HEK293T (cell line): Measurements from ENCODE around the gene GRM4.
"Not testable (repeated sequence)": the region's sequence is repeated elsewhere in the genome, so short reads cannot be mapped to it uniquely, and the experiment has no call there.

Experiments used
- CTCF ChIA-PET: fragments of 350-600 bp; formaldehyde crosslinking; extraction: SDS; loops from one replicate; lab custom pipeline; 2021; ENCODE audit warnings: antibody characterized with exemption, inconsistent platforms; lab: Yijun Ruan, JAX
- POLR2A ChIA-PET: fragments of 350-600 bp; formaldehyde crosslinking; extraction: SDS; loops from one replicate; lab custom pipeline; 2020; ENCODE audit warnings: antibody characterized with exemption, inconsistent platforms; lab: Yijun Ruan, JAX
- DNase-seq: peaks from one replicate; pipeline ENCODE4 v3.0.0; 2012; ENCODE audit warnings: mixed read lengths; ENCODE audit errors: extremely low spot score
- ARNT ChIP-seq: fragments of 450-650 bp; IDR thresholded peaks from 2 replicates; pipeline ENCODE4 v1.6.1; 2017; ENCODE audit warnings: mild to moderate bottlenecking
- BHLHE40 ChIP-seq: fragments of 450-650 bp; IDR thresholded peaks from 2 replicates; pipeline ENCODE4 v1.6.1; 2016; ENCODE audit warnings: mild to moderate bottlenecking, moderate library complexity, borderline replicate concordance
- CTBP1 ChIP-seq: fragments of 450-650 bp; IDR thresholded peaks from 2 replicates; pipeline ENCODE4 v1.6.1; 2016; ENCODE audit warnings: borderline replicate concordance
- ELF4 ChIP-seq: fragments of 450-650 bp; IDR thresholded peaks from 2 replicates; pipeline ENCODE4 v1.6.1; 2017; ENCODE audit warnings: antibody characterized with exemption
- FOXA1 ChIP-seq: fragments of 450-650 bp; IDR thresholded peaks from 2 replicates; pipeline ENCODE4 v1.6.1; 2016; ENCODE audit warnings: mild to moderate bottlenecking
- FOXK2 ChIP-seq: fragments of 450-650 bp; IDR thresholded peaks from 2 replicates; pipeline ENCODE4 v1.6.1; 2016; ENCODE audit warnings: mild to moderate bottlenecking
- FOXM1 ChIP-seq: fragments of 450-650 bp; IDR thresholded peaks from 2 replicates; pipeline ENCODE4 v1.6.1; 2017; ENCODE audit warnings: mild to moderate bottlenecking, borderline replicate concordance
- HDGF ChIP-seq: fragments of 450-650 bp; IDR thresholded peaks from 2 replicates; pipeline ENCODE4 v1.6.1; 2017; ENCODE audit warnings: antibody characterized with exemption, borderline replicate concordance
- L3MBTL2 ChIP-seq: fragments of 450-650 bp; conservative IDR thresholded peaks from 2 replicates; pipeline ENCODE4 v1.6.1; 2016; ENCODE audit warnings: mild to moderate bottlenecking
- LEF1 ChIP-seq: fragments of 450-650 bp; IDR thresholded peaks from 2 replicates; pipeline ENCODE4 v1.6.1; 2017; ENCODE audit warnings: mild to moderate bottlenecking, borderline replicate concordance
- NFRKB ChIP-seq: fragments of 450-650 bp; IDR thresholded peaks from 2 replicates; pipeline ENCODE4 v1.6.1; 2016; ENCODE audit warnings: mild to moderate bottlenecking, moderate library complexity
- PKNOX1 ChIP-seq: fragments of 450-650 bp; IDR thresholded peaks from 2 replicates; pipeline ENCODE4 v1.6.1; 2016
- SP1 ChIP-seq: fragments of 450-650 bp; IDR thresholded peaks from 2 replicates; pipeline ENCODE4 v1.6.1; 2017
- SUZ12 ChIP-seq: fragments of 450-650 bp; IDR thresholded peaks from 2 replicates; pipeline ENCODE4 v1.6.1; 2016; ENCODE audit warnings: mild to moderate bottlenecking
- TARDBP ChIP-seq: fragments of 450-650 bp; IDR thresholded peaks from 2 replicates; pipeline ENCODE4 v1.6.1; 2016
- ZNF384 ChIP-seq: fragments of 450-650 bp; IDR thresholded peaks from 2 replicates; pipeline ENCODE4 v1.6.1; 2016

The GRM4 gene

GRCh38 chr6:34045771-34046170, 100.1 kb downstream of the GRM4 start:
- TF ChIP-seq SP1 (no peak), ARNT (no peak)
- CTCF ChIA-PET, result interaction anchor here (1.9 kb wide), 1 partner anchor 9 kb away, joined by 10 read pairs; no protein-coding TSS in a partner anchor
- DNase-seq, result no peak
- POLR2A ChIA-PET, result no interaction called here

- POLR2A ChIA-PET, result no interaction called here
- TF ChIP-seq ZNF384 (no peak), HDGF (no peak), L3MBTL2 (no peak), FOXK2 (no peak), ELF4 (no peak), NFRKB (no peak), TARDBP (no peak), FOXA1 (no peak), BHLHE40 (no peak), FOXM1 (no peak), PKNOX1 (no peak), ARNT (no peak), SUZ12 (no peak), SP1 (no peak)
Measured at GRCh38 chr6:34044945-34045595, 100.8 kb downstream of the GRM4 start.

GRCh38 chr6:34043359-34043758, 102.5 kb downstream of the GRM4 start:
- TF ChIP-seq HDGF, result no peak
- TF ChIP-seq NFRKB, result no peak
- TF ChIP-seq ARNT, result no peak
- TF ChIP-seq TARDBP, result no peak
- no peak for TF ChIP-seq FOXA1
- no peak for TF ChIP-seq L3MBTL2
- no peak for TF ChIP-seq LEF1
- no peak for TF ChIP-seq SP1
- no peak for TF ChIP-seq ELF4
- no peak for TF ChIP-seq BHLHE40
- no peak for TF ChIP-seq FOXK2
- TF ChIP-seq SUZ12, result no peak
- no peak for TF ChIP-seq CTBP1
- TF ChIP-seq PKNOX1, result no peak
- TF ChIP-seq ZNF384, result no peak
- TF ChIP-seq FOXM1, result no peak
- CTCF ChIA-PET, result interaction anchor here (0.6 to 1.1 kb wide), 2 partner anchors 16 to 182 kb away, joined by 3 to 4 read pairs; no protein-coding TSS in a partner anchor
- POLR2A ChIA-PET, result no interaction called here
- no peak for DNase-seq

More at GRCh38 chr6:34044945-34045595, 100.8 kb downstream of the GRM4 start:
- CTCF ChIA-PET, result interaction anchor here (1.9 kb wide), 1 partner anchor 10 kb away, joined by 10 read pairs; no protein-coding TSS in a partner anchor
- no peak for DNase-seq

GRCh38 chr6:34041998-34042397, 103.9 kb downstream of the GRM4 start:
- POLR2A ChIA-PET, CTCF ChIA-PET, DNase-seq: not testable (repeated sequence)

GRCh38 chr6:34041385-34041784, 104.5 kb downstream of the GRM4 start:
- no peak for TF ChIP-seq ELF4
- no peak for DNase-seq
- CTCF ChIA-PET, result no interaction called here
- POLR2A ChIA-PET, result no interaction called here

- POLR2A ChIA-PET, result no interaction called here
- no peak for DNase-seq
- TF ChIP-seq CTBP1 (no peak), SUZ12 (no peak), FOXK2 (no peak), ZNF384 (no peak), PKNOX1 (no peak), L3MBTL2 (no peak), ELF4 (no peak), ARNT (no peak), HDGF (no peak), FOXA1 (no peak), TARDBP (no peak), NFRKB (no peak), FOXM1 (no peak), BHLHE40 (no peak), SP1 (no peak), LEF1 (no peak)
- CTCF ChIA-PET, result no interaction called here
Measured at GRCh38 chr6:34039943-34040342, 105.9 kb downstream of the GRM4 start.

- DNase-seq, result no peak
- CTCF ChIA-PET, result interaction anchor here (1.2 kb wide), 1 partner anchor 266 kb away, joined by 3 read pairs; no protein-coding TSS in a partner anchor
- POLR2A ChIA-PET, result no interaction called here
- TF ChIP-seq LEF1 (no peak), NFRKB (no peak), HDGF (no peak), BHLHE40 (no peak), SP1 (no peak), ZNF384 (no peak), FOXK2 (no peak), PKNOX1 (no peak), TARDBP (no peak), FOXM1 (no peak)
Measured at GRCh38 chr6:34037151-34037550, 108.7 kb downstream of the GRM4 start.
